Muscle layer of duodenum (tissue), 2 donors: ENCODE measurements around the gene TUBB2A.

Experiments
- H3K27ac ChIP-seq: one replicate; pipeline ENCODE4 v1.7.0; 2013; ENCODE audit warnings: mild to moderate bottlenecking, low read length
- H3K27me3 ChIP-seq: one replicate; pipeline ENCODE4 v1.7.0; 2013; ENCODE audit warnings: low read depth, mild to moderate bottlenecking, control low read depth, low read length
- H3K36me3 ChIP-seq, 2 donors: one replicate each; pipeline ENCODE4 v1.7.0; 2013; ENCODE audit warnings: low read length in 2 of 2, control low read depth in 1 of 2, mild to moderate bottlenecking in 1 of 2; ENCODE audit not compliant: insufficient read depth in 2 of 2, control insufficient read depth in 1 of 2
- H3K4me1 ChIP-seq, 2 donors: one replicate each; pipeline ENCODE4 v1.7.0; 2013; ENCODE audit warnings: low read length in 2 of 2, mild to moderate bottlenecking in 2 of 2, control low read depth in 1 of 2, moderate library complexity in 1 of 2; ENCODE audit not compliant: insufficient read depth in 2 of 2, control insufficient read depth in 1 of 2
- H3K4me3 ChIP-seq, 2 donors: one replicate each; pipeline ENCODE4 v1.7.0; 2013; ENCODE audit warnings: low read length in 2 of 2, low read depth in 1 of 2, mild to moderate bottlenecking in 1 of 2
- H3K9me3 ChIP-seq, 2 donors: one replicate each; pipeline ENCODE4 v1.7.0; 2013; ENCODE audit warnings: low read length in 2 of 2, control low read depth in 1 of 2, mild to moderate bottlenecking in 1 of 2; ENCODE audit not compliant: control insufficient read depth in 1 of 2
- donor health status: healthy.

TUBB2A gene

GRCh38 chr6:3114377-3114776 is 43.0 kb downstream of the TUBB2A start:
- Histone ChIP-seq H3K27me3 (no peaks in the 10 kb centered on the region), H3K36me3 (peaks cover 41 to 47% of the 10 kb centered on the region in 2 donors), H3K4me3 (no peak overlapping the region), H3K9me3 (no peaks in the 10 kb centered on the region), H3K4me1 (peaks cover 0 to 11% of the 10 kb centered on the region in 2 donors), H3K27ac (no peak overlapping the region)

GRCh38 chr6:3109761-3110160 is 47.6 kb downstream of the TUBB2A start:
- no peaks in the 10 kb centered on the region for H3K9me3 ChIP-seq
- peaks cover 73% of the 10 kb centered on the region in 2 donors for H3K36me3 ChIP-seq
- H3K27me3 ChIP-seq, result no peaks in the 10 kb centered on the region
- H3K27ac ChIP-seq, result no peak overlapping the region
- H3K4me1 ChIP-seq, result no peaks in the 10 kb centered on the region
- no peak overlapping the region for H3K4me3 ChIP-seq

GRCh38 chr6:3108746-3109414 is 48.5 kb downstream of the TUBB2A start:
- no peaks in the 10 kb centered on the region for H3K9me3 ChIP-seq
- H3K4me3 ChIP-seq, result no peak overlapping the region
- H3K4me1 ChIP-seq, result no peaks in the 10 kb centered on the region
- no peaks in the 10 kb centered on the region for H3K27me3 ChIP-seq
- H3K27ac ChIP-seq, result no peak overlapping the region
- H3K36me3 ChIP-seq, result peaks cover 73% of the 10 kb centered on the region in 2 donors
